Gastroesophageal sphincter (tissue), 4 donors: Measurements from ENCODE around the gene TMEM178B. TPM values are rescaled to one million over a fixed set of nuclear protein-coding genes. Genes with fewer than 3 reads are reported as not detected.

Source experiments
- ATAC-seq: fragments of 150-250 bp; one replicate; pipeline ENCODE4 v1.9.1; 2016; ENCODE audit warnings: mild to moderate bottlenecking, moderate library complexity
- H3K27ac ChIP-seq, 4 donors: fragments of 200-600 bp; sonication (generic) in 3 of 4; 1 replicate in 3 of 4; 2 replicates in 1 of 4; pipeline ENCODE4 v1.5.1; 2016 to 2019
- H3K27me3 ChIP-seq: fragments of 200-600 bp; sonication (generic); one replicate; pipeline ENCODE4 v1.5.1; 2019
- H3K36me3 ChIP-seq, 2 donors: fragments of 200-600 bp; sonication (generic); one replicate each; pipeline ENCODE4 v1.5.1; 2019; ENCODE audit warnings: control low read depth in 1 of 2
- H3K4me1 ChIP-seq, 3 donors: fragments of 200-600 bp; sonication (generic); 1 replicate in 2 of 3; 2 replicates in 1 of 3; pipeline ENCODE4 v1.5.1; 2016 to 2019; ENCODE audit warnings: control low read depth in 2 of 3
- H3K4me3 ChIP-seq, 2 donors: fragments of 200-600 bp; sonication (generic); one replicate each; pipeline ENCODE4 v1.5.1; 2019; ENCODE audit warnings: mild to moderate bottlenecking in 1 of 2, moderate library complexity in 1 of 2
- H3K9me3 ChIP-seq, 3 donors: fragments of 200-600 bp; sonication (generic); one replicate each; pipeline ENCODE4 v1.5.1; 2017 to 2019; ENCODE audit warnings: control low read depth in 2 of 3
- EP300 ChIP-seq: sonication (generic); formaldehyde crosslinking; IDR thresholded peaks from one replicate; pipeline ENCODE4 v1.6.1; 2017; ENCODE audit warnings: antibody characterized with exemption, mild to moderate bottlenecking
- POLR2A ChIP-seq, 2 donors: fragments of 450-650 bp; IDR thresholded peaks; one replicate each; pipeline ENCODE4 v1.6.1; 2017; ENCODE audit warnings: antibody characterized with exemption in 2 of 2, mild to moderate bottlenecking in 2 of 2, moderate library complexity in 1 of 2
- POLR2AphosphoS5 ChIP-seq: sonication (generic); formaldehyde crosslinking; IDR thresholded peaks from one replicate; pipeline ENCODE4 v1.6.1; 2017; ENCODE audit warnings: antibody characterized with exemption
- WGBS, 2 donors: methylation state at CpG; one replicate each; pipeline ENCODE4 v1.1.5; 2018; ENCODE audit warnings: low coverage in 1 of 2; 5-methylcytosine and 5-hydroxymethylcytosine counted together
- total RNA-seq, 4 donors: library from RNA; depleted of rRNA; stranded (reverse); fragments of >200 nt; gene quantifications; one replicate each; pipeline ENCODE4 v1.1.0, GENCODE V29; 2016
- TF ChIP-seq, protein P1 (sequence below), 4 experiments: fragments of 200-600 bp in 2 of 4; fragments of 450-650 bp in 2 of 4; sonication (generic) in 1 of 4; IDR thresholded peaks; one replicate each; pipeline ENCODE4 v1.5.1; 2017 to 2019; ENCODE audit warnings: antibody characterized with exemption in 4 of 4, mild to moderate bottlenecking in 2 of 4, moderate library complexity in 2 of 4

Gene TMEM178B
- total RNA-seq, 4 donors from 2014 or later: 0.62 to 1.4 (median 1.0) TPM

DNA sequence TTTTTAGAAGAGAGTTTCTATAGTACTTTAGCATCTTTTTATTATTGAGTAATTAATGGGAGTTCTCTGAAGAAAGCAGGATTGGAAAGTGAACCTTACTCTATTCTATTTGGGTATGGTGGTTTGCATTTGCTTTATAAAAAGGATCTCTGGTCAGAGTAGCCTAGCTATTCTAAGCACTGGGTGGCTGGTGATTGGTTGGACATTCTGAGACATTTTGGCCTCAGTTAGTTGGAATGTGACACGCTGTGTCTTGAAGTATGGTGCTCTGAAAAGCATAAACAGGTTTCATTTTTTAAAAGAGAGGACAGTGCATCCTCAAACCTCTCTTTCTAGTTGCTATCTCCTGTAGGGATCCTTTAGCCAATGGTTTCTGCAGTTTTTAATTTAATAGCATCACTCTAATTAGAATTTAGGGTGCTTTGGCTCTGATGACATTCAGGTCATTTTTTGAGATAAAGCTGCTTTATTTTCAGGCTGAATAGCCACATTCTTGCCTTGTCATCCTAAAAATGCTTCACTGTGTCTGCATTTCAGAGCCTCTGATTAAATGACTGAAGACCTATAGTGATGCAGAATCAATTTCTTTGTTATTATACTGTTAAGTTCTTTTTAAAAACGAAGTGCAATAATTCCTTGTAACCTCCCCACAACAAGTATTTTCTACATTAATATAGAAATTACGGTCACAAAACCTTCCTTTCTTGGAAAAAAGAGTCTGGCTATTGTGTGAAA, 20.6 kb downstream of the TMEM178B start:
- H3K36me3 ChIP-seq: no peaks in the 10 kb centered on the region
- H3K4me3 ChIP-seq: no peak overlapping the region
- no peaks in the 10 kb centered on the region for H3K27me3 ChIP-seq
- ATAC-seq: no peak
- TF ChIP-seq POLR2AphosphoS5: no peak
- TF ChIP-seq, protein P1, sequence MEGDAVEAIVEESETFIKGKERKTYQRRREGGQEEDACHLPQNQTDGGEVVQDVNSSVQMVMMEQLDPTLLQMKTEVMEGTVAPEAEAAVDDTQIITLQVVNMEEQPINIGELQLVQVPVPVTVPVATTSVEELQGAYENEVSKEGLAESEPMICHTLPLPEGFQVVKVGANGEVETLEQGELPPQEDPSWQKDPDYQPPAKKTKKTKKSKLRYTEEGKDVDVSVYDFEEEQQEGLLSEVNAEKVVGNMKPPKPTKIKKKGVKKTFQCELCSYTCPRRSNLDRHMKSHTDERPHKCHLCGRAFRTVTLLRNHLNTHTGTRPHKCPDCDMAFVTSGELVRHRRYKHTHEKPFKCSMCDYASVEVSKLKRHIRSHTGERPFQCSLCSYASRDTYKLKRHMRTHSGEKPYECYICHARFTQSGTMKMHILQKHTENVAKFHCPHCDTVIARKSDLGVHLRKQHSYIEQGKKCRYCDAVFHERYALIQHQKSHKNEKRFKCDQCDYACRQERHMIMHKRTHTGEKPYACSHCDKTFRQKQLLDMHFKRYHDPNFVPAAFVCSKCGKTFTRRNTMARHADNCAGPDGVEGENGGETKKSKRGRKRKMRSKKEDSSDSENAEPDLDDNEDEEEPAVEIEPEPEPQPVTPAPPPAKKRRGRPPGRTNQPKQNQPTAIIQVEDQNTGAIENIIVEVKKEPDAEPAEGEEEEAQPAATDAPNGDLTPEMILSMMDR (IDR thresholded peaks at IDR 0.05): no peak
- no peaks in the 10 kb centered on the region for H3K9me3 ChIP-seq
- H3K27ac ChIP-seq: no peak overlapping the region
- 41 to 44% methylated on average over 3 of the region's 3 CpGs for WGBS, 2 donors
- H3K4me1 ChIP-seq: no peaks in the 10 kb centered on the region

DNA sequence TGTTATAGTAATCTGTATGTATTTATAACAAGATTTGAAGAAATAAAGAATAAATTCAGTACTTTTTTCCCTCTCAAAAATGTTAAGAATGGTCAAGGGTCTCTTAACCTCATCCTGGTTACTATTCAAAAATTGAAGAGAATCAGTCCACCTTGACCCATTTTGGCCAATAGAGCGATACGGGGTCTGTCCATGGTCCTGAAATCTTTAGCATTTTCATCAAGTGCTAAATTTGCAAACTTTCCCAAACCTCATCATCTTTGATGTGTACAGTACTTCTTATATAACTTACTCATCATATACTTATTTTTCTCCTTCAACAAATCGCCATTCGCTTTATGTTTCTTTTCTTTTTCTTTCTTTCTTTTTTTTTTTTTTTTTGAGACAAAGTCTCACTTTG, 23.6 kb downstream of the TMEM178B start:
- Histone ChIP-seq H3K27me3 (no peaks in the 10 kb centered on the region), H3K36me3 (no peaks in the 10 kb centered on the region), H3K4me1 (no peaks in the 10 kb centered on the region), H3K27ac (no peak overlapping the region), H3K9me3 (no peaks in the 10 kb centered on the region), H3K4me3 (no peak overlapping the region)
- TF ChIP-seq POLR2AphosphoS5 (no peak), POLR2A (IDR thresholded peaks at IDR 0.05) (no peak), EP300 (no peak)
- TF ChIP-seq, protein P1 (IDR thresholded peaks at IDR 0.05): no peak
- WGBS, 2 donors: 55 to 64% methylated on average over 2 to 4 of the region's 4 CpGs
- no peak for ATAC-seq

DNA sequence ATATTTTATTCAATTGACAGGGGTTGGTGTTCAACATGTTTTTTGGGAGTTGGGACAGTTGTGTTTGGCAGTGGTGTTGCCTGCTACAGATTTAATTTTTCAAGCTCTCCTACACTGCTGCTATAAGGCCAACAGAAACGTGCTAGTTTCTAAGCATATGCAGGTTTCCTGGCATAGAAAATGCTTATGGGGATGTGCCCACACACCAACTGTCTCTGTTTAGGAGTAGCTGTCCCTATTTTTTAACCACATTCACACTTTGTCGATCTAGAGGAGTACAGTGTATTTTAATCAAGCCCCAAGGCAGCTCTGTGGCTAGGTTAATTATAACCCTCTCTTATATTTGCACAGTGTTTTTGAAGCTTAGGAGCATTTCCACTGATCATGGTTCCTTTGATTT, 28.6 kb downstream of the TMEM178B start:
- 48 to 65% methylated on average over 2 of the region's 2 CpGs for WGBS, 2 donors
- H3K4me3 ChIP-seq: no peak overlapping the region
- H3K27ac ChIP-seq: no peak overlapping the region
- H3K27me3 ChIP-seq: no peaks in the 10 kb centered on the region
- H3K9me3 ChIP-seq: no peaks in the 10 kb centered on the region
- H3K4me1 ChIP-seq: no peaks in the 10 kb centered on the region
- ATAC-seq: no peak
- H3K36me3 ChIP-seq: no peaks in the 10 kb centered on the region
- TF ChIP-seq, protein P1 (IDR thresholded peaks at IDR 0.05): no peak
- TF ChIP-seq POLR2AphosphoS5: no peak
- TF ChIP-seq EP300: no peak

DNA sequence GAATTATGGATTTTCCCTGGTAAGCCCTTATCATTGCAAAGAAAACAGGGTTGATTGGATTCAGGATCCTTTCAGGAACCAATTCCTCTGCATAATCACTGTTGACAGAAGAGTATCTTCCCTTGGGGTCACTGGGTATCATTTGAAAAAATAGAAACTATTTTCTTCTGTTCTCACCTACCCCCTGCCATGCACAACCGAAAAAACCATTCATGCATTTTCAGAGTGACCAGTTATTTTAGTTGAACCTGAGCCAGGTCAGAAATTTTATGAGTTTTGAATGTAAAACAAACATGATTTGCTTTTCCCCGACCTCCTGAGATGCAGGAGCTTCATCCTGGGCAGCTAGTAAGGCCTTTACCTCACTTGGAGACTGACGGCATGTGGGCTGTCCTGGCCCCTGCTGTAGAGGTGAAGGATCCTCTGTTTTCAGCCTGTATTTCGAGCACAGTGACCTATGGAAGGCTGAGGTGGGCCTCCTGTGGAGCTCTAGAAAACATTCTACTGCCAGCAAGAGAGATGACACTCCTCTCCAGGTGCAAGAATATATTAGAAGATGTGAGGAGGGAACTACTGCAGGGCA, 30.1 kb downstream of the TMEM178B start:
- TF ChIP-seq POLR2A (IDR thresholded peaks at IDR 0.05) (no peak), POLR2AphosphoS5 (no peak), EP300 (no peak)
- TF ChIP-seq, protein P1 (IDR thresholded peaks at IDR 0.05): no peak
- 56% methylated on average over 3 of the region's 4 CpGs; no CpG with 5 or more reads in 1 of the 2 donors for WGBS, 2 donors
- Histone ChIP-seq H3K4me1 (no peaks in the 10 kb centered on the region), H3K36me3 (no peaks in the 10 kb centered on the region), H3K27ac (no peak overlapping the region), H3K9me3 (no peaks in the 10 kb centered on the region), H3K27me3 (no peaks in the 10 kb centered on the region), H3K4me3 (no peak overlapping the region)
- no peak for ATAC-seq

DNA sequence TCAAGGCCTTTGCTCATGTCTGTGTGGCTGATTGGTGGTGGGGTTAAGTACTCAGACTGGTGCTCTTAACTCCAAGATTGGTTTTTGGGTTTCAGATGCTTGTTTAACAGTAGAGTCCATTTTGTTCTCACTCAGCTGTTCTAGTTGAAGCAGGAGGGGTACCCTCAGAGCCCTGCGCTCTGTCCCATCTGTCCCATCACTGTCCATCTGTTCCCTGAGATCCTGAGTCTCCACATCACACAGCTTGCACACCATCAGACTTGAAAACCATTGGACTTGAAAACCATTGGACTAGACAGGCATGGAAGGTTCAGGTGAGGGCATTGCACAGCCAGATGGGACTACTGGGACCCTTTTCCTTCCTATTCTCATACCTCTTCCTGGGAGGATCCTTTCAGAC, 39.3 kb downstream of the TMEM178B start:
- Histone ChIP-seq H3K27me3 (no peaks in the 10 kb centered on the region), H3K36me3 (no peaks in the 10 kb centered on the region), H3K4me1 (no peaks in the 10 kb centered on the region), H3K27ac (no peak overlapping the region), H3K9me3 (no peaks in the 10 kb centered on the region), H3K4me3 (no peak overlapping the region)
- ATAC-seq: no peak
- TF ChIP-seq POLR2A (IDR thresholded peaks at IDR 0.05): no peak
- no peak for TF ChIP-seq POLR2AphosphoS5
- TF ChIP-seq EP300: no peak
- TF ChIP-seq, protein P1 (IDR thresholded peaks at IDR 0.05): no peak
- WGBS, 2 donors: 60 to 83% methylated on average over 1 of the region's 1 CpG
